ENCODE measurements around the gene CD209.

Gene CD209

DNA sequence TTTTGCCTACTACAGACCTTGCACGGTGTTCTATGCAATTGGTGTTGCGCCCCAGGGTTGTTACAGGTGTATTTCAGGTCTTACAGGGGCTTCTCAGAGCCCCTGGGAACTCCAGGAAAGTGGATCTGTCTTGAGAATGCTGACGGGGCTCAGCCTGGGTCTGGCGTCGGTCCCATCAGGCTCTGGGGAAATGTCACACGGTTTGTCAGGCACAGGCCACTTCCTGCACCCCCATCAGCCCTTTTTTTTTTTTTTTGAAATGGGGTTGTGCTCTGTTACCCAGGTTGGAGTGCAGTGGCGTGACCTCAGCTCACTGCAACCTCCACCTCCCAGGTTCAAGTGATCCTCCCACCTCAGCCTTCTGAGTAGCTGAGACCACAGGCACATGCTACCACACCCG lies 28.7 kb downstream of the CD209 start:
- no peak overlapping the region for H3K27ac ChIP-seq
- CTCF ChIA-PET, result no interaction called here
- TF ChIP-seq, protein P1, sequence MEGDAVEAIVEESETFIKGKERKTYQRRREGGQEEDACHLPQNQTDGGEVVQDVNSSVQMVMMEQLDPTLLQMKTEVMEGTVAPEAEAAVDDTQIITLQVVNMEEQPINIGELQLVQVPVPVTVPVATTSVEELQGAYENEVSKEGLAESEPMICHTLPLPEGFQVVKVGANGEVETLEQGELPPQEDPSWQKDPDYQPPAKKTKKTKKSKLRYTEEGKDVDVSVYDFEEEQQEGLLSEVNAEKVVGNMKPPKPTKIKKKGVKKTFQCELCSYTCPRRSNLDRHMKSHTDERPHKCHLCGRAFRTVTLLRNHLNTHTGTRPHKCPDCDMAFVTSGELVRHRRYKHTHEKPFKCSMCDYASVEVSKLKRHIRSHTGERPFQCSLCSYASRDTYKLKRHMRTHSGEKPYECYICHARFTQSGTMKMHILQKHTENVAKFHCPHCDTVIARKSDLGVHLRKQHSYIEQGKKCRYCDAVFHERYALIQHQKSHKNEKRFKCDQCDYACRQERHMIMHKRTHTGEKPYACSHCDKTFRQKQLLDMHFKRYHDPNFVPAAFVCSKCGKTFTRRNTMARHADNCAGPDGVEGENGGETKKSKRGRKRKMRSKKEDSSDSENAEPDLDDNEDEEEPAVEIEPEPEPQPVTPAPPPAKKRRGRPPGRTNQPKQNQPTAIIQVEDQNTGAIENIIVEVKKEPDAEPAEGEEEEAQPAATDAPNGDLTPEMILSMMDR (conservative IDR thresholded peaks at IDR 0.05; ENCODE audit: low read depth), result no peak
- no peak for DNase-seq (ENCODE audit: low spot score)
- POLR2A ChIA-PET (ENCODE audit: low non-redundant PET), result no interaction called here

DNA sequence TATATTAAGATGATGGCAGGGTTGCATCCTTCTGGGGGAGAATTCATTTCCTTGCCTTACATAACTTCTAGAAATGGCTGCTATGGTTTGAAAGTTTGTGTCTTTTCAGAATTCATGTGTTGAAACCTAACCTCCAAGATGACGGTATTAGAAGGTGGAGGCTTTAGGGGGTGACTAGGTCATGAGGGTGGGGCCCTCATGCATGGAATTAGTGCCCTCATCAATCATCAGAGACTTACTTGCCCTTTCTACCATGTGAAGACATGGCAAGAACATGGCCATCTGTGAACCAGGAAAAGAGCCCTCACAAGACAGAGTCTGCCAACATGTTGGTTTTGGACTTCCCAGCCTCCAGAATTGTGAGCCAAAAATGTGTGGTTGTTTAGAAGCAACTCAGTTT lies 30.6 kb downstream of the CD209 start:
- TF ChIP-seq, protein P1 (conservative IDR thresholded peaks at IDR 0.05; ENCODE audit: low read depth), result no peak
- H3K27ac ChIP-seq, result no peak overlapping the region
- ChIA-PET POLR2A (ENCODE audit: low non-redundant PET) (no interaction called here), CTCF (interaction anchor here (0.8 kb wide), 1 partner anchor 192 kb away, joined by 3 read pairs; no protein-coding TSS in a partner anchor)
- DNase-seq (ENCODE audit: low spot score), result no peak

DNA sequence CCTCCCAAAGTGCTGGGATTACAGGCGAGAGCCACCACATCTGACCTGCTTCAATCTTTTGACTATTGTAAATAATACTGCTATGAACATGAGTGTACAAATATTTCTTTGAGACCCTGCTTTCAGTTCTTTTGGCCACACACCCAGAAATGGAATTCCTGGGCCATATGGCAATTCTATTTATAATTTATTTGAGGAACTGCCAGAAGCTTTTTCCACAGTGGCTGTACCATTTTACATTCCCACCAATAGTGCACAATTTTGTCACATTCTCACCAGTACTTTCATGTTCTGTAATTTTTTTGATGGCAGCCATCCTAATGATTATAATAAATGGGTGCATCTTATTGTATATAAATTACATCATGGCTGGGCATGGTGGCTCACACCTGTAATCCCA lies 31.7 kb downstream of the CD209 start:
- TF ChIP-seq, protein P1 (conservative IDR thresholded peaks at IDR 0.05; ENCODE audit: low read depth), result no peak
- no peak overlapping the region for H3K27ac ChIP-seq
- no peak for DNase-seq (ENCODE audit: low spot score)
- CTCF ChIA-PET, result interaction anchor here (0.6 to 0.7 kb wide), 2 partner anchors 9 to 18 kb away, joined by 3 to 9 read pairs; no protein-coding TSS in a partner anchor
- POLR2A ChIA-PET (ENCODE audit: low non-redundant PET), result no interaction called here

DNA sequence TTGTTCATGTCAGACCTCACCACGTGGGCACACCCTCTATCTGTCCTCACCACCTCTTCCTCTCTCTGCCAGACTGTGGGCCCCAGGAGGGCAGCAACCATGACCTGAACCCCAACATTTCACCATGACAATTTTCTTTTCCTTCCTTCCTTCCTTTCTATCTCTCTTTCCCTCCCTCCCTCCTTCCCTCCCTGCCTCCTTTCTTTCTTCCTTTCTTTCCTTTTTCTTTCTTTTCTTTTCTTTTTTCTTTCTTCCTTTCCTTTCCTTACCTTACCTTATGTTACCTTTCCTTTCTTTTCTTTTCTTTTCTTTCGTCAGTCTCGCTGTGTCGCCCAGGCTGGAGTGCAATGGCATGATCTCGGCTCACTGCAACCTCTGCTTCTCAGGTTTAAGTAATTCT lies 36.7 kb downstream of the CD209 start:
- POLR2A ChIA-PET (ENCODE audit: low non-redundant PET), result no interaction called here
- DNase-seq (ENCODE audit: low spot score), result no peak
- no peak overlapping the region for H3K27ac ChIP-seq
- CTCF ChIA-PET, result no interaction called here
- TF ChIP-seq, protein P1 (conservative IDR thresholded peaks at IDR 0.05; ENCODE audit: low read depth), result no peak

DNA sequence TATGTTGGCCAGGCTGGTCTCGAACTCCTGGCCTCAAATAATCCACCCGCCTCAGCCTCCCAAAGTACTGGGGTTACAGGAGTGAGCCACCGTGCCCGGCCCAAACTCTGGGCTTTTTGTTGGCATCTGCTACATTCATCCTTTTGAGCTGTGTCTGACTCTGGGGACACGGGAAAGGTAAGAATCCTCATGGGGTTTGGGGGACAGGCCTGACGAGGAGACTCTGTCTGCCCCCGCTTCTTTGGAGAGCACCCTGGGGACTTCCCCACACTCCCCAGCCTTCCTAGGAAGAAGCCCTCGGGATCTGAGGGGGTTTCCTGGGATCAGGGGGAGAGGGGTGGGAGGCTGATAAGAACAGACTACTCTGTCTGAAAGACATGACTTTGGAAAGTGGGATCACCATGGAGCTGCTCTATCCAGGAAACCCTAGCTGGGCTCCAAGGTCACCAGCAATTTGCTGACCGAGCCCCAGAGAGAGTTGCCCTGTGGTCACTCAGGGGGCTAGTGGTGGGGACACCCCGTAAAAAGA lies 37.3 kb downstream of the CD209 start:
- DNase-seq (ENCODE audit: low spot score), result no peak
- TF ChIP-seq, protein P1 (conservative IDR thresholded peaks at IDR 0.05; ENCODE audit: low read depth), result no peak
- POLR2A ChIA-PET (ENCODE audit: low non-redundant PET), result no interaction called here
- CTCF ChIA-PET, result no interaction called here
- no peak overlapping the region for H3K27ac ChIP-seq

DNA sequence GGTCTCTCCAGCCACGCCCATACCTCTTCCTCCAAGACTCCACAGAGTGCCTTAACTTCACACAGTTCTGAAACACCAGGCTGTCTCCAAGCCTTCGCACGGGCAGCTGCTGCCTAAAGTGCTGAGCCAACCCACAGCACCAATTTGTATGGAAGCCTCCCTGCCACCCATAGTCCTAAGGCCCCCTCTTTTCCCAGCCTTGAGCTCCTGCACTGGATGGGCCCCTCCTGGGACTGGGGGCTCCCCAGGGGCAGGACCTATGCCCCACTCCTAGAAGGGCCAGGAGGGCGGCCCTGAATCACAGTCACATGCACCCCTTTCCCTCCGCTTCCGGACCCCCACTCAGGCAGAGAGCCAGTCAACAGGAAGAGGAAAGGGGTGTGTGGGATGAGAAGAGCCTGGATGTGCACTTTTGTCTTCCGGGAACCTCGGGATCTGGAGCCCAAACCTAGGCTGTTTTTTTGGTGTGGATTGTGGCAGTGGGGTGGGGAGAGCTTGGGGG lies 40.3 kb downstream of the CD209 start:
- ChIA-PET CTCF (interaction anchor here (1.0 kb wide), 1 partner anchor 26 kb away, joined by 3 read pairs; the partner anchor contains the start of gene TRAPPC5), POLR2A (ENCODE audit: low non-redundant PET) (no interaction called here)
- no peak overlapping the region for H3K27ac ChIP-seq
- DNase-seq (ENCODE audit: low spot score), result no peak
- TF ChIP-seq, protein P1 (conservative IDR thresholded peaks at IDR 0.05; ENCODE audit: low read depth), result no peak

Data from RWPE1 (cell line).